Measurements from ENCODE around the gene AFAP1L1. TPM values are rescaled to one million over a fixed set of nuclear protein-coding genes. Genes with fewer than 3 reads are reported as not detected.
A peak's percentile ranks its signal among the peaks of the same experiment; 100 is the strongest.

The AFAP1L1 gene
- total and polyA plus RNA-seq, 2 of the 13 experiments (the other 11 are each of a cell fraction or from before 2014, with no cell fraction given), result 0.38 to 1.0 TPM

DNA sequence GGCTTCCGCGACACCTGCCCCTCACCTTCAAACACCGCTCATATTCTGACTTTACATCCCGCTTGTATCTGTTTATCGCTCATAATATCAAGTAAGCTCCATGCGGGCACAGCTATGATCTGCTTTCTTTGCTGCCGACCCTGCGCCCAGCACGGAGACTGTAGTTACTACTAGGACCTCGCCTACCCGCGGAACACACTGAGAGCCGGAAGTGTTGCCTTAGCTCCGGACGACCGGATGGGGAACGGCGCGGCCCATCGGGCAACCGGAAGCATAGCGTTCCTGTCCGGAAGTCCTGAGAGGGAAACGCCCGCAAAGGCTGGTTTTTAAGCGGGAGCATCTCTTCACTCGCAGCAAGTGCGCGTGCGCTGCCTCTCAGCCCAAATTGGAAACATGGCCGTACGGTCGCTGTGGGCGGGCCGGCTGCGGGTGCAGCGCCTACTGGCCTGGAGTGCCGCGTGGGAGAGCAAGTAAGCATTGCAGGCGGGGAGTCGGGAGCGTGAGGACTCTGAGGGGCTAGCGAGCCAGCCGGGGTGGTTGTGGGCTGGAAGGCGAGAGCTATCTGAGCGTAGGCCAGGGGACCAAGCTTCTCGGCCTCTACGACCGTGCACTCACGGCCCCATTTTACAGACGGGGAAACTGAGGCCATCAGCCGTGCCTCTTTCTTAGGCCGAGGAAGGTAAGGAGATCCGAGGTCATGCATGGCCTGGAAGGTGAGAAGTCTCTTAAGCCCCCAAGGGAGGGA lies 73.7 kb downstream of the AFAP1L1 start, which contains the start of gene GRPEL2 (continued):
- TF ChIP-seq ZNF749 (CRISPR knock-in tag; IDR thresholded peaks at IDR 0.05; ENCODE audit: borderline replicate concordance) (peak; percentile 94; the same call in 1 of the 2 replicates), HDAC6 (IDR thresholded peaks at IDR 0.05; ENCODE audit: low read depth, low read length) (no peak), ZNF232 (CRISPR knock-in tag; IDR thresholded peaks at IDR 0.05; ENCODE audit: borderline replicate concordance) (peak; percentile 72; the same call in 1 of the 2 replicates), ZKSCAN1 (IDR thresholded peaks at IDR 0.05; ENCODE audit: low read length) (no peak), ZSCAN12 (CRISPR knock-in tag; IDR thresholded peaks at IDR 0.05) (0 out of 2 replicates have a peak, but pooled peaks have one; percentile 21), PHF20 (CRISPR knock-in tag; IDR thresholded peaks at IDR 0.05) (peak; percentile 97), CREM (IDR thresholded peaks at IDR 0.05) (peak; percentile 61), CREM (CRISPR knock-in tag; IDR thresholded peaks at IDR 0.05) (no peak), HNRNPH1 (optimal IDR thresholded peaks at IDR 0.05; ENCODE audit: low read depth, low read length) (no peak), ZNF777 (CRISPR knock-in tag; IDR thresholded peaks at IDR 0.05) (peak; percentile 55; the same call in 1 of the 2 replicates), ZNF496 (CRISPR knock-in tag; IDR thresholded peaks at IDR 0.05; ENCODE audit: insufficient replicate concordance) (no peak), SMAD1 (CRISPR knock-in tag; IDR thresholded peaks at IDR 0.05; ENCODE audit: borderline replicate concordance, low read depth) (peak; percentile 93), PPARG (CRISPR knock-in tag; conservative IDR thresholded peaks at IDR 0.05) (peak; percentile 47; the same call in 1 of the 2 replicates), KDM3A (CRISPR knock-in tag; IDR thresholded peaks at IDR 0.05; ENCODE audit: low read depth) (peak; percentile 91), RARA (CRISPR knock-in tag; IDR thresholded peaks at IDR 0.05) (peak; percentile 29), ZZZ3 (CRISPR knock-in tag; IDR thresholded peaks at IDR 0.05; ENCODE audit: borderline replicate concordance) (peak; percentile 17; the same call in 1 of the 2 replicates), NR2C2 (CRISPR knock-in tag; IDR thresholded peaks at IDR 0.05; ENCODE audit: borderline replicate concordance) (peak; percentile 92), LCORL (IDR thresholded peaks at IDR 0.05) (peak; percentile 66; the same call in 1 of the 2 replicates), LCORL (CRISPR knock-in tag; IDR thresholded peaks at IDR 0.05) (no peak), MAFF (IDR thresholded peaks at IDR 0.05; ENCODE audit: low read depth, low read length) (no peak), NFIC (IDR thresholded peaks at IDR 0.05; ENCODE audit: low read length) (no peak)
- TF ChIP-seq, protein P1, sequence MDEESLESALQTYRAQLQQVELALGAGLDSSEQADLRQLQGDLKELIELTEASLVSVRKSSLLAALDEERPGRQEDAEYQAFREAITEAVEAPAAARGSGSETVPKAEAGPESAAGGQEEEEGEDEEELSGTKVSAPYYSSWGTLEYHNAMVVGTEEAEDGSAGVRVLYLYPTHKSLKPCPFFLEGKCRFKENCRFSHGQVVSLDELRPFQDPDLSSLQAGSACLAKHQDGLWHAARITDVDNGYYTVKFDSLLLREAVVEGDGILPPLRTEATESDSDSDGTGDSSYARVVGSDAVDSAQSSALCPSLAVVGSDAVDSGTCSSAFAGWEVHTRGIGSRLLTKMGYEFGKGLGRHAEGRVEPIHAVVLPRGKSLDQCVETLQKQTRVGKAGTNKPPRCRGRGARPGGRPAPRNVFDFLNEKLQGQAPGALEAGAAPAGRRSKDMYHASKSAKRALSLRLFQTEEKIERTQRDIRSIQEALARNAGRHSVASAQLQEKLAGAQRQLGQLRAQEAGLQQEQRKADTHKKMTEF (CRISPR knock-in tag; IDR thresholded peaks at IDR 0.05), result peak; percentile 87
- TF ChIP-seq, protein P2, sequence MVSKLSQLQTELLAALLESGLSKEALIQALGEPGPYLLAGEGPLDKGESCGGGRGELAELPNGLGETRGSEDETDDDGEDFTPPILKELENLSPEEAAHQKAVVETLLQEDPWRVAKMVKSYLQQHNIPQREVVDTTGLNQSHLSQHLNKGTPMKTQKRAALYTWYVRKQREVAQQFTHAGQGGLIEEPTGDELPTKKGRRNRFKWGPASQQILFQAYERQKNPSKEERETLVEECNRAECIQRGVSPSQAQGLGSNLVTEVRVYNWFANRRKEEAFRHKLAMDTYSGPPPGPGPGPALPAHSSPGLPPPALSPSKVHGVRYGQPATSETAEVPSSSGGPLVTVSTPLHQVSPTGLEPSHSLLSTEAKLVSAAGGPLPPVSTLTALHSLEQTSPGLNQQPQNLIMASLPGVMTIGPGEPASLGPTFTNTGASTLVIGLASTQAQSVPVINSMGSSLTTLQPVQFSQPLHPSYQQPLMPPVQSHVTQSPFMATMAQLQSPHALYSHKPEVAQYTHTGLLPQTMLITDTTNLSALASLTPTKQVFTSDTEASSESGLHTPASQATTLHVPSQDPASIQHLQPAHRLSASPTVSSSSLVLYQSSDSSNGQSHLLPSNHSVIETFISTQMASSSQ (IDR thresholded peaks at IDR 0.05; ENCODE audit: low read depth), result no peak; the same call in 1 of the 2 replicates
- TF ChIP-seq, protein P2 (CRISPR knock-in tag; IDR thresholded peaks at IDR 0.05; ENCODE audit: borderline replicate concordance), result peak; percentile 55; the same call in 1 of the 2 replicates
- TF ChIP-seq, protein P3, sequence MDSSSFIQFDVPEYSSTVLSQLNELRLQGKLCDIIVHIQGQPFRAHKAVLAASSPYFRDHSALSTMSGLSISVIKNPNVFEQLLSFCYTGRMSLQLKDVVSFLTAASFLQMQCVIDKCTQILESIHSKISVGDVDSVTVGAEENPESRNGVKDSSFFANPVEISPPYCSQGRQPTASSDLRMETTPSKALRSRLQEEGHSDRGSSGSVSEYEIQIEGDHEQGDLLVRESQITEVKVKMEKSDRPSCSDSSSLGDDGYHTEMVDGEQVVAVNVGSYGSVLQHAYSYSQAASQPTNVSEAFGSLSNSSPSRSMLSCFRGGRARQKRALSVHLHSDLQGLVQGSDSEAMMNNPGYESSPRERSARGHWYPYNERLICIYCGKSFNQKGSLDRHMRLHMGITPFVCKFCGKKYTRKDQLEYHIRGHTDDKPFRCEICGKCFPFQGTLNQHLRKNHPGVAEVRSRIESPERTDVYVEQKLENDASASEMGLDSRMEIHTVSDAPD (CRISPR knock-in tag; IDR thresholded peaks at IDR 0.05), result peak; percentile 61; the same call in 1 of the 2 replicates

Measured in HepG2 (cell line).